Activated naive CD8-positive, alpha-beta T cell treated with anti-CD3 and anti-CD28 coated beads, Interleukin-2, amount 10 ng/mL, durations not matched to agents 7 days and 5 days (primary cell): ENCODE measurements around the gene SUCLG2. TPM values are rescaled to one million over a fixed set of nuclear protein-coding genes. Genes with fewer than 3 reads are reported as not detected.

Experiments
- ATAC-seq: fragments of 150-1000 bp; cut with Tn5 transposase; one replicate; pipeline ENCODE4 v1.10.0; 2021; ENCODE audit warnings: low read depth, moderate library complexity
- POLR2A ChIA-PET: fragments of 350-600 bp; sonication (Branson Sonifier 250); formaldehyde crosslinking; loops from one replicate; lab custom pipeline; 2021; ENCODE audit warnings: antibody characterized with exemption; lab: Charles Lee
- DNase-seq: peaks from one replicate; pipeline ENCODE4 v3.0.0; 2021
- H3K27ac Mint-ChIP-seq: one replicate; pipeline ENCODE4 v1.8.0; 2022; ENCODE audit warnings: mild to moderate bottlenecking, mixed read lengths
- H3K27me3 Mint-ChIP-seq: one replicate; pipeline ENCODE4 v1.8.0; 2022; ENCODE audit warnings: mild to moderate bottlenecking, moderate library complexity, mixed read lengths
- H3K36me3 Mint-ChIP-seq: one replicate; pipeline ENCODE4 v1.8.0; 2021; ENCODE audit warnings: mild to moderate bottlenecking, mixed read lengths
- H3K4me1 Mint-ChIP-seq: one replicate; pipeline ENCODE4 v1.8.0; 2021; ENCODE audit warnings: mixed read lengths
- H3K4me3 Mint-ChIP-seq: one replicate; pipeline ENCODE4 v1.8.0; 2022; ENCODE audit warnings: mild to moderate bottlenecking, moderate library complexity, mixed read lengths
- H3K9me3 Mint-ChIP-seq: one replicate; pipeline ENCODE4 v1.8.0; 2021; ENCODE audit warnings: mixed read lengths
- total RNA-seq, 2 experiments: library from RNA; stranded (reverse); gene quantifications; one replicate each; pipeline ENCODE4 v1.2.3, GENCODE V29; 2021

Gene SUCLG2
- total RNA-seq, 2 experiments from 2014 or later: 64.0 to 68.2 TPM

DNA sequence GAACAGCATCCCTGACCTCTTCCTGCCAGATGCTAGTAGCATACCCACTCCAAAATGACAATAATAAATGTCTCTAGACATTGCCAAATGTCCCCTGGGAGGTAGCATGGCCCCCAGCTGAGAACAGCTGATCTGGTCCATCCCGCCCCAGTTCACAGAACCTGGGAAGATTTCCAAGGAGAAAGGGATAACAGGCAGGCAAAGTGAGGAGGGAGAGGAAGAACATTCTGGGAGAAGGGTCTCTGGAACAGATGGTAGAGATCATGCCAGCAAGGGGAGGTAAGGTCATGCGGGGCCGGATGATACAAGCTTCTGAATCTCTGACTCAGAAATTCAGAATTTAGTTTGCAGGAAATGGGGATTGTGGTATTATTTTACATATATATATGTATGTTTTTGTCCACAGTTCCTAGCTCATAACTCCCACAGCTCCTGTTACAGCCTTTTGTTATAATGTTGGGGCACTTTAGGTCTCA is 192.7 kb downstream of the SUCLG2 start:
- no peaks in the 10 kb centered on the region for H3K9me3 Mint-ChIP-seq
- ATAC-seq (no peak), DNase-seq (no peak)
- no peaks in the 10 kb centered on the region for H3K27me3 Mint-ChIP-seq
- H3K27ac Mint-ChIP-seq: no peak overlapping the region
- H3K36me3 Mint-ChIP-seq: peaks cover 29% of the 10 kb centered on the region
- POLR2A ChIA-PET: no interaction called here
- H3K4me1 Mint-ChIP-seq: peaks cover 2% of the 10 kb centered on the region
- no peak overlapping the region for H3K4me3 Mint-ChIP-seq

DNA sequence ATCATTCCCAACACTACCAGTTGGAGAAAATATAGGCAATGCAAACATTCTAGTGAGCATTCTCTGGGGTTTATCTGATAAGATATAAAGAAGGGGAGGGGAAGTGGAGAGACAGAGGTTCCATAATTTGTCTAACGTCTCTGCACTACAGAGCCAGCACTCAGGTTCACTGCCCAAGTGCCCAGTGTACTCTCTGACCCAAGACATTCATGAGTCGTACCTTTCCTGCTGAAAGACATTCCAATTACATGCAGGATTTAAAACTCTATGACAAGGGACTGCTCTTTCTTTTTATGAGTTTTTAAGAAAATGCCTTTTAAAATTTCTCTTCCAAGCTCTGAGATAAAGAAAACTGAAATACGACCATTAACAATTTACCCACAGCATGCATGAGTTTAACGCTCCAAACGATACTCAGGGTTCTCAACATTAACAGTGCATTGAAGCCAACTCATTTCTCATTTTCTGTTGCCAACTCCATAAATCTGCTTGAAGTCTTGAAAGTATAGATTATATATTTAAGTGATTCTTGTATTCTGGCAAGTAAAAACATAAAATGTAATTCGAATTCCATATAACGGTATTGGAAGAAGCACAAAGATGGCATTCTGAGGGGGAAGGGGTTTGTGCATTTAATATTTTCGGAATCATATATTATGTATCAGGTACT is 193.4 kb downstream of the SUCLG2 start:
- Mint-ChIP-seq H3K27ac (no peak overlapping the region), H3K9me3 (no peaks in the 10 kb centered on the region), H3K4me3 (no peak overlapping the region), H3K27me3 (no peaks in the 10 kb centered on the region), H3K4me1 (peaks cover 2% of the 10 kb centered on the region), H3K36me3 (peaks cover 29% of the 10 kb centered on the region)
- POLR2A ChIA-PET: no interaction called here
- no peak for DNase-seq
- no peak for ATAC-seq

DNA sequence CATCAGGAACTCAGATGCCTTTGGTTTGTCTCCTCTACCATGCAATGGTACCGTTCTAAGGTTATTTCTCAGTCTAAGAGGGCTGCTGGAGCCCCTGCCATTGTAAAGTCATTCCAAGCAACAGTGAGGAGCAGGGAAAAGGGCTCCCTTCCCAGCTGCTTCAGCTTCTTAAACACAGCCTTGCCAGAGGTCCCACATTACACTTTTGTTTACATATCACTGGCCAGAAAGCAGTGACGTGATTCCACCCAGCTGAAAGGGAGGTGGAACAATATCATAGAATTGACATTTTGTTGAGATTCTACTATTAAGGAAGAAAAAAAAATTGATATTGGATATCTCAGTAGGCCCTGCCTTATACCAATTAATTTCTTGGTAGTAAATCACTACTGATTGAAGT is 194.6 kb downstream of the SUCLG2 start:
- Mint-ChIP-seq H3K4me3 (no peak overlapping the region), H3K36me3 (peaks cover 26% of the 10 kb centered on the region), H3K9me3 (no peaks in the 10 kb centered on the region), H3K4me1 (peaks cover 2% of the 10 kb centered on the region), H3K27ac (no peak overlapping the region), H3K27me3 (no peaks in the 10 kb centered on the region)
- no peak for ATAC-seq
- DNase-seq: no peak
- POLR2A ChIA-PET: no interaction called here

DNA sequence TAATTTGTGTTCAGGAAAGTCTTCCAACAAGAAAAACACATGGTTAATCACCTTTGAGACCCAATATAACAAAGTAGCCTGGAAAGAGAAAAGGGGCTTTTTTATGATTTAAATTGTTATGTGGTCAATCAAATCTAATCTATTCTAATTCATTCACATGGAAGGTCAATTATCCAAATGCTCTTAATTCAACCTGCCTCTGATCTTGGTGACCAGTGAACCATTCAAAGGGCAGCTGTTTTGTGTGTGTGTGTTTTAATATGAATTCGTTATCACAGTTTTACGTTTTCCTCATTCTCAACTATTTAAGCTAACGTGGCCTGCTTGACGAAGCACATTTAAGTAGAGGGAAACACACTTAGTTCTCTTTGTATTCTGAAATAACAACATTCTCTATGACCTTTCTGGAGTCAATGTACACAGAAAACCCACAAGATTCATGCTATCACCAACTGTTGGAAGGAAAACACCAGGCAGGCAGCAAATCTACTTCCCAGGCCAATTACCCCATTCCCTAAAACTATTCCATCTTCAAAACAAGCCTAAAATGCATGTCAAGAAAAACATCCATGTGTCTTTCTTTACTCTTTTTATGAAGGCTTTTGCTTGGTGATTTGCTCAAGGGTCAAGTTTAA is 195.4 kb downstream of the SUCLG2 start:
- no peaks in the 10 kb centered on the region for H3K4me1 Mint-ChIP-seq
- H3K36me3 Mint-ChIP-seq: peaks cover 24% of the 10 kb centered on the region
- no peak for DNase-seq
- no peaks in the 10 kb centered on the region for H3K27me3 Mint-ChIP-seq
- ATAC-seq: no peak
- peaks cover 1% of the 10 kb centered on the region for H3K9me3 Mint-ChIP-seq
- no peak overlapping the region for H3K4me3 Mint-ChIP-seq
- POLR2A ChIA-PET: no interaction called here
- H3K27ac Mint-ChIP-seq: no peak overlapping the region

DNA sequence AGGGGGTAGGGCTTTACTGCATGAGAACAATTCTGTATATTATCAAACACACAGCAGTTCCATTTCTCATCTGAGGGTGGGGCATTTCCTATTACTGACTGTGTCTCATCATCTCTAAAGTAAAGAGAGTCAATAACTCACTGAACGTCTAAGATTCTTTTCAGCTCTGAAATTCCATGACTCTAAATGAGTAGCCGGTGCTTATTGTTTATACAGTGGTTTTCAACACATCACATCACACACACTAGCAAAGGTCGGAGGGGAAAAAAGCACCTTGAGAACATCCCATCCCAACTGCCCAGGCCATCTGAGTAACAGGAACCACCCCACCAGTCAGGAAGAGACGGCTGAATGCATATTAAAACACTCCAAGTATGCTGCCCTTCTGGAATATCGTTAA is 196.0 kb downstream of the SUCLG2 start:
- H3K9me3 Mint-ChIP-seq: peaks cover 1% of the 10 kb centered on the region
- H3K27ac Mint-ChIP-seq: no peak overlapping the region
- H3K36me3 Mint-ChIP-seq: peaks cover 22% of the 10 kb centered on the region
- H3K4me1 Mint-ChIP-seq: no peaks in the 10 kb centered on the region
- H3K4me3 Mint-ChIP-seq: no peak overlapping the region
- POLR2A ChIA-PET: no interaction called here
- no peaks in the 10 kb centered on the region for H3K27me3 Mint-ChIP-seq
- ATAC-seq: no peak
- DNase-seq: no peak

DNA sequence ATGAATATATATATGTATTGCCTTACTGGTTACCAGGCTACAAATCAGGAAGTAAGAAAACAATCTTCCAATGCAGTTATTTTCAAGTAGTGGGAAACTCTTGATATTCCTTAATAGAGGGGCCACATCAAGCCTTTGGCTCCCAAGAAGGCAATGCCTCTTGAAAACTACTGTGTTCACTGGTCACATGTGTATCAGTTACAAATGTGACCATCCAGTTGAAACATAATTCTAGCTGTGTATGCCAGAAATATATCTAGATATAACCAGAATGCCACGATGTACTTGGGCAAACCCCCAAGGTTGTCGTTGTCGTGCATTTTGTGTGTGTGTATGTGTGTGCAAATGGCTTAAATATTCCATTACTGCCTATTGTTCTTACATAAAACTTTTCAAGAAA is 200.8 kb downstream of the SUCLG2 start:
- H3K27me3 Mint-ChIP-seq: no peaks in the 10 kb centered on the region
- no peak overlapping the region for H3K4me3 Mint-ChIP-seq
- ATAC-seq: no peak
- POLR2A ChIA-PET: no interaction called here
- peaks cover 15% of the 10 kb centered on the region for H3K36me3 Mint-ChIP-seq
- H3K4me1 Mint-ChIP-seq: no peaks in the 10 kb centered on the region
- peaks cover 3% of the 10 kb centered on the region for H3K9me3 Mint-ChIP-seq
- no peak for DNase-seq
- no peak overlapping the region for H3K27ac Mint-ChIP-seq

DNA sequence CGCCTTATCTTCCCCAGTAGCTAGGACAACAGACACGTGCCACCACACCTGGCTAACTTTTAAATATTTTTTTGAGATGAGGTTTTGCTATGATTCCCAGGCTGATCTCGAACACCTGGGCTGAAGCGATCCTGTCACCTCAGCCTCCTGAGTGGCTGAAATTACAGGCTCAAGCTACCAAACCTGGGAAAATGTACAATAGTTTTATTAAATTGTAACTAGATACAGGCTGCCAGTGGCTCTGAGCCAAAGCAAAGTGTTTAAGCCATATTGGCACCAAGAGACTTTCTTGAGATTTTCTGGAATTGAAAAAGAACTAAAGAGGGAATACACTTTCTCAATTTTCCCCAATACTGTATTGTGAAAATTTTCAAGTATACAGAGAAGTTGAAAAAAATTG is 204.3 kb downstream of the SUCLG2 start:
- Mint-ChIP-seq H3K9me3 (peaks cover 3% of the 10 kb centered on the region), H3K4me1 (no peaks in the 10 kb centered on the region), H3K27me3 (no peaks in the 10 kb centered on the region), H3K27ac (no peak overlapping the region), H3K36me3 (peaks cover 17% of the 10 kb centered on the region), H3K4me3 (no peak overlapping the region)
- POLR2A ChIA-PET: no interaction called here
- DNase-seq (no peak), ATAC-seq (no peak)

DNA sequence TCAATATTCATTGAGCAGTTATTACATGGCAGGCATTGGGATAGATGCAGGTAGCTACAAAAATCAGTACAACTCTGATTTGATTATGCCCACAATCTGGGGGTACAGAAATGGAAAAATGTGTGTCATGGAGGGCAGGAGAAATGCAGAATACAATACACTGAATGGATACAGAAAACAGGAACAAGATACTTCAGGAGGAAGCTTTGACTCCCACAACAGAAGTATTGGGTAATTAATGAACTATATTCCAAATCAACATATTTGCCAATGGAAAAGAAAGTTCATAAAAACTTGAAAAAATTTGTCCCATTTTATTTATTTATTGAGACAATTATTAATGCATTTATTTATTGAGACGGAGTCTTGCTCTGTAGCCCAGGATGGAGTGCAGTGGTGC is 207.0 kb downstream of the SUCLG2 start:
- POLR2A ChIA-PET: no interaction called here
- H3K4me1 Mint-ChIP-seq: no peaks in the 10 kb centered on the region
- no peaks in the 10 kb centered on the region for H3K27me3 Mint-ChIP-seq
- no peak overlapping the region for H3K27ac Mint-ChIP-seq
- no peak overlapping the region for H3K4me3 Mint-ChIP-seq
- H3K36me3 Mint-ChIP-seq: peaks cover 13% of the 10 kb centered on the region
- no peak for DNase-seq
- peaks cover 4% of the 10 kb centered on the region for H3K9me3 Mint-ChIP-seq
- no peak for ATAC-seq

DNA sequence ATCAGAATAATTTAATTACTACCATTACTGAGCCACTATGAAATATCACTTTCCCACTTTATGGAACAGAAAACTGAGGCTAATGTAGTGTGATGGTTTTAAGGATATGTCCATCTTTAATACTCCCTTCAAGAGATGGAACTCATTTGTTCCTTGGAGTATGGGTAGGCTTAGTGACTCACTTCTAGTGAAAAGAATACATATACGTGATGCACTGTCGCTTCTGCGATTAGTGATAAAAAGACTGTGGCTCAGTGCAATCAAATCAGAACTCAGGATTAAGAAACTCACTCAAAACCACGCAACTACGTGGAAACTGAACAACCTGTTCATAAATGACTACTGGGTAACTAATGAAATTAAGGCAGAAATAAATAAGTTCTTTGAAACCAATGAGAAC is 216.6 kb downstream of the SUCLG2 start:
- H3K4me3 Mint-ChIP-seq: no peak overlapping the region
- H3K36me3 Mint-ChIP-seq: peaks cover 50% of the 10 kb centered on the region
- H3K27ac Mint-ChIP-seq: no peak overlapping the region
- H3K4me1 Mint-ChIP-seq: no peaks in the 10 kb centered on the region
- H3K27me3 Mint-ChIP-seq: no peaks in the 10 kb centered on the region
- no peak for DNase-seq
- peaks cover 19% of the 10 kb centered on the region for H3K9me3 Mint-ChIP-seq
- no peak for ATAC-seq
- POLR2A ChIA-PET: no interaction called here

DNA sequence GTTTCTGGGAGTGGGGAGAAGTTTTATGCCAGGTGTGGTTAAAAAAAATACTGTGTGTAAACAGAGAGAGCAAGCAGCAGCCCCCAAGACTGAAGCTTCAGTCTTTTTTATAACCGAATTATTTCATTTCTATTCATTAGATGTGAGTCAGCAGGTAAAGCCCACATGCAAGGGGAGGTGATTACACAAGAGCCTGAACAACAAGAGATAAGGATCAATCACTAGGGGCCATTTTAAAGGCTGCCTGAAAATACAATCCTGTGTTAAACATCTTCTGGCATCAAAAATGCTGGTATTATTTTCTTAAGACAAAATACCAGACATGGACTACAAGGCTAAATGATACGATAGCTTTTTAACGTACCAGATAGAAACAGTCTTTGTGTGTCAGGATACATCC is 217.3 kb downstream of the SUCLG2 start:
- H3K9me3 Mint-ChIP-seq: peaks cover 18% of the 10 kb centered on the region
- no peak overlapping the region for H3K27ac Mint-ChIP-seq
- peaks cover 53% of the 10 kb centered on the region for H3K36me3 Mint-ChIP-seq
- POLR2A ChIA-PET: no interaction called here
- no peak for DNase-seq
- no peak overlapping the region for H3K4me3 Mint-ChIP-seq
- no peak for ATAC-seq
- H3K4me1 Mint-ChIP-seq: no peaks in the 10 kb centered on the region
- H3K27me3 Mint-ChIP-seq: no peaks in the 10 kb centered on the region

DNA sequence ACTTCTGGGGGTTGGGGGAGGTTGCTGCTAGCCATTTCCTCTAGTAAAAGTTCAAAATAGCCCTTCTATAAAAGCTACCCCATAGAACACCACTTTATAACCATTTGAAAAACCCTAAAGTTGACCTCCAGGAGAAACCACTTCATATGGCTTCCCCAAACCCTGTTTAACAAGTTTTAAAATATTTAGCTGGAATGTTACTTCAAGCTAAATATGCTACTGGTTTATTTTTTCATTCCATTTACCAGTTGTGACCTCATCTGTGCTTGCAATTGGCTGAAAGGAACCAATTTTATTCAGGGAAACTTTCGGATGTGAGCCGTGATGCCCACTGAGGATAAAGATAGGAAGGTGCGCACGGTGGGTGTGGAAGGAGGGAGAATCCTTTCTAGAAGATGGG is 221.3 kb downstream of the SUCLG2 start:
- H3K27me3 Mint-ChIP-seq: no peaks in the 10 kb centered on the region
- no peak overlapping the region for H3K4me3 Mint-ChIP-seq
- peaks cover 45% of the 10 kb centered on the region for H3K36me3 Mint-ChIP-seq

DNA sequence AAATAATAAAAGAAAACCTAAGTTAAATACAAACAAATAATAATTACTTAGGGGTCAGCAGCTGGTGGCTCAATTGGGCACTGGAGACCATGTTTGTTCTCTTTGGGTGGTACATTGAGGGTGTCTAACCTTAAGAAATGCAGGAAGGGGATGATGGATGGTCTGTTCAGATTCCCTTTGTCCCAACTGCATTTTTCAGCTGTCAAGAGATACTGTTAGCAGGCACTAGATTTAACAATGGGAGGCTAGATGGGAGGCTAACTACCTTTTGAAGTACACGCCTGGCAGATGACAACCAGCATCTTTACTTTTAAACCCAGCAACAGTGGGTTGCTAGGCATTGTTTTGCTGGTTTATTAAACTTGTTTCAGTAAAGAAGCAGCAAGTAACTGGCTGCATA is 222.5 kb downstream of the SUCLG2 start:
- H3K27ac Mint-ChIP-seq: no peak overlapping the region
- H3K36me3 Mint-ChIP-seq: peaks cover 48% of the 10 kb centered on the region
- no peaks in the 10 kb centered on the region for H3K4me1 Mint-ChIP-seq
- ATAC-seq: no peak
- no peak for DNase-seq
- peaks cover 16% of the 10 kb centered on the region for H3K9me3 Mint-ChIP-seq
- POLR2A ChIA-PET: no interaction called here
- no peak overlapping the region for H3K4me3 Mint-ChIP-seq
- no peaks in the 10 kb centered on the region for H3K27me3 Mint-ChIP-seq

More for the DNA sequence above, 221.3 kb downstream of the SUCLG2 start:
- POLR2A ChIA-PET: no interaction called here
- Mint-ChIP-seq H3K4me1 (no peaks in the 10 kb centered on the region), H3K27ac (no peak overlapping the region), H3K9me3 (peaks cover 16% of the 10 kb centered on the region)
- no peak for DNase-seq
- no peak for ATAC-seq

DNA sequence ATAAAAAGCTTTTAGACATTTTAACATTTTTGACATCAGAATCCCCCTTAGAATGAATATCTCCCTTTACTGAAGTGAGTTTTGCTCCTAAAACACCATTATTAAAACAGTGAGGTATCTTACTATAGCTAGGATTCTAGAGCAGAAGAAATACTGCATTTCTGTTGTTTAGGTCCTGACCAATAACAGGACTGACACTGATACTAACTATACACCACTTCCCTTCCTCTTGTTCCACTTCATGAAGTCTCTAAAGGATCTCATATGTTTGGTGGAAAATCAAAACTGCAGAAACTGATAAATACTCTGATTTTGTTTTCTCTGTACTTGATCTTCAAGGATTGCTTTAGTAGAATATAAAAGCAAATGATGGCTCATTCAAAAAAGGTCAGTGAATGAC is 230.7 kb downstream of the SUCLG2 start:
- Mint-ChIP-seq H3K27me3 (no peaks in the 10 kb centered on the region), H3K9me3 (peaks cover 23% of the 10 kb centered on the region), H3K4me3 (no peak overlapping the region), H3K4me1 (no peaks in the 10 kb centered on the region), H3K27ac (no peak overlapping the region), H3K36me3 (peaks cover 55% of the 10 kb centered on the region)
- DNase-seq (no peak), ATAC-seq (no peak)
- POLR2A ChIA-PET: no interaction called here

DNA sequence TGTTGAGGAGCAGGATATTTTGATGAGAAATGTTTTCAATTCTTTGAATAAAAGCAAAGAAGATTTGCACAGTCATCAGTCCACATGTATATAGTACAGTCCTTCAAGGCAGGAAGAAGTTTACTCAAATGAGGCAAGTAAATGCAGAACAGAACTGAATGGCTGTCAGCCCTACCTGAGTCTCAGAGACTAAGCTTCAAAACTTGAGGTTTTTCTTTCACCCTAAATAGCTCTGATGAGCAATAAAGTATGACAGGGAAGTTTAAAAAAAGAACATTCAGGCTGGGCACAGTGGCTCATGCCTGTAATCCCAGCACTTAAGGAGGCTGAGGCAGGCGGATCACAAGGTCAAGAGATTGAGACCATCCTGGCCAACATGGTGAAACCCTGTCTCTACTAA is 232.5 kb downstream of the SUCLG2 start:
- Mint-ChIP-seq H3K4me3 (no peak overlapping the region), H3K4me1 (no peaks in the 10 kb centered on the region), H3K36me3 (peaks cover 54% of the 10 kb centered on the region), H3K9me3 (peaks cover 27% of the 10 kb centered on the region), H3K27ac (no peak overlapping the region), H3K27me3 (no peaks in the 10 kb centered on the region)
- POLR2A ChIA-PET: no interaction called here
- no peak for DNase-seq
- ATAC-seq: no peak
